T-helper 1 cell treated with Interleukin-12 subunit alpha and Interleukin-12 subunit beta and Interleukin-4 antibody, amounts not matched to agents 30 μg/mL and 1 μg/mL, for 36 hours (primary cell): Measurements from ENCODE around the gene GNG12.

Source experiments
- H3K27ac Mint-ChIP-seq: one replicate; pipeline ENCODE4 v1.8.0; 2021; ENCODE audit warnings: mild to moderate bottlenecking, mixed read lengths
- H3K27me3 Mint-ChIP-seq: one replicate; pipeline ENCODE4 v1.8.0; 2021; ENCODE audit warnings: low read depth, mixed read lengths
- H3K36me3 Mint-ChIP-seq: one replicate; pipeline ENCODE4 v1.8.0; 2021; ENCODE audit warnings: low read depth, mixed read lengths
- H3K4me1 Mint-ChIP-seq: one replicate; pipeline ENCODE4 v1.8.0; 2021; ENCODE audit warnings: low read depth, mixed read lengths
- H3K4me3 Mint-ChIP-seq: one replicate; pipeline ENCODE4 v1.8.0; 2021; ENCODE audit warnings: mild to moderate bottlenecking, moderate library complexity, mixed read lengths
- H3K9me3 Mint-ChIP-seq: one replicate; pipeline ENCODE4 v1.8.0; 2021; ENCODE audit warnings: mixed read lengths

The GNG12 gene

DNA sequence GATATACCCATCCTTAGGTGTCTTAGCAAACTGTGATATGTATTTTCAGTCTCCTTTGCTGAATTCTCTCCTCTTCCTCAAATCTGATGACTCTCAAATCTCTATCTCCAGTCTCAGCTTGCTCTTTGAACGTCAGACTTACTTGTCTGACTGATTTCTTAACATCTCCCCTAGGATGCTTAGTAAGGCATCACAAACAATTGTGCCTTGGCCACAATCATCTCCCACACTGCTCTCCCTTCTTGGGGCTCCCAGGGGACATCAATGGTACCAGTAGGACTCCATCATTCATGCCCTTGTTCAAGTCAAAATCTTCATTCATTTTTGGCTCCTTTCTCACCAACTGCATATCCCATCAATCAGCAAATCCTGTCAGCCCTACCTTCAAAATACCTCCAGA, 42.0 kb downstream of the GNG12 start:
- H3K4me1 Mint-ChIP-seq = no peaks in the 10 kb centered on the region
- no peaks in the 10 kb centered on the region for H3K27me3 Mint-ChIP-seq
- H3K4me3 Mint-ChIP-seq = no peak overlapping the region
- no peaks in the 10 kb centered on the region for H3K9me3 Mint-ChIP-seq
- no peak overlapping the region for H3K27ac Mint-ChIP-seq
- no peaks in the 10 kb centered on the region for H3K36me3 Mint-ChIP-seq

DNA sequence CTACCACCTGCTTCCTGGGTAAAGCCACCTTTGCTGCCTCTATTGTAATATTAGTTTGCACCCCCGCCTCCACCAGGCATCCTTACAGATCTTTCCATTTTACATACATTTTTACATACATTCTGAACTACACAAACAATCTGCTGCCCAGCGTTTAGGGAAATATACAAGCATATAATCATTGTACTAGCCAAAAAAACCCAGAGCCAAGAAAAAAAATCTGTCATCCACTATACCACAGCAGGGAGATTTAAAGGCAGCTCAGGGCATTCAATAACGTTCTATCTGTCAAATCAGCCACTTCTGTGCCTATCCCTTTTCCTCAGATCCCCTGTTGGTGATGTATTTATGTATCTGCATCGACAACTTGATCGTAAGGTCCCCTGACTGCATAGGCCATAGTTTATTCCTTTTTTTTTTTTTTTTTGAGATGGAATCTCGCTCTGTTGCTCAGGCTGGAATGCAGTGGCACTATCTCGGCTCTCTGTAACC, 43.0 kb downstream of the GNG12 start:
- Mint-ChIP-seq H3K27ac (no peak overlapping the region), H3K4me1 (no peaks in the 10 kb centered on the region), H3K27me3 (no peaks in the 10 kb centered on the region), H3K4me3 (no peak overlapping the region), H3K36me3 (no peaks in the 10 kb centered on the region), H3K9me3 (no peaks in the 10 kb centered on the region)

DNA sequence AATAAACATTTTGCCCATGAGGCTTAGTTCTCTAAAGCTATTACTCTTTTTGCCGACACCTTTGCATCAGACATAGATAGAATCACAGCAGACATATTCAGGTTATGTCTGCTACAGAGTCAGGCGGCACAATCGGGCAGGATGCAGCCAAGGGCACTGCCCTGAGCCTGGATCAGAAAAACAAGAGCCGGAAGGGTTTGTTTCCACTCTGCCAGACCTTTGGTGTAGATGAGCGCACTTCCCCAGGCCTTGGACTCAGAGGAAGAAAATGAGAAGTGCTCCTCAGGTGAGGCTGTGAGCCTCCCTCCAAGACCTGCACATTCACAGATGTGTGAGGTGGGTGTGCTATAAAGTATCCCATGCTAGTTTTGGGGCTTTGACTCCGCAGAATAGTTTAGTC, 43.7 kb downstream of the GNG12 start:
- H3K9me3 Mint-ChIP-seq = no peaks in the 10 kb centered on the region
- no peak overlapping the region for H3K27ac Mint-ChIP-seq
- H3K36me3 Mint-ChIP-seq = no peaks in the 10 kb centered on the region
- H3K27me3 Mint-ChIP-seq = no peaks in the 10 kb centered on the region
- H3K4me3 Mint-ChIP-seq = no peak overlapping the region
- H3K4me1 Mint-ChIP-seq = no peaks in the 10 kb centered on the region

DNA sequence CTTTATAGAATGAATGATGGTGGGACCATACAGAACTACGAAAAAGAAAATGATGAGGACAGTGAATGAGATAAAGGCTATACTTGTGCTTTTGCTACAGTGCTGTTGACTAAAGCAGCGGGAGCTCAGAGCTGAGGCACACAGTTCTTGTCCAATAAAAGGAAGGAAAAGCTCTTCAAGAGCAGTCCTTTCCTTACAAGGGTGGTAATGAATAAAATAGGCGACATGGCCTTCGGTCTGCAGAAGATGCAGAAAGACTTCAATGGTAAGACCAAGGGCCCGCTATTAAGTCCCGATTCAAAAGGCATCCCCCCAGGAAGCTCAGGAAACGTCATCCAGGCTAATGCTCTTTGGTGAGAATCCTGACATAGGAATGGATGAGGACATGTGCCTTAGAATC, 44.4 kb downstream of the GNG12 start:
- H3K27me3 Mint-ChIP-seq = no peaks in the 10 kb centered on the region
- H3K9me3 Mint-ChIP-seq = no peaks in the 10 kb centered on the region
- H3K4me1 Mint-ChIP-seq = no peaks in the 10 kb centered on the region
- no peaks in the 10 kb centered on the region for H3K36me3 Mint-ChIP-seq
- H3K27ac Mint-ChIP-seq = no peak overlapping the region
- no peak overlapping the region for H3K4me3 Mint-ChIP-seq

DNA sequence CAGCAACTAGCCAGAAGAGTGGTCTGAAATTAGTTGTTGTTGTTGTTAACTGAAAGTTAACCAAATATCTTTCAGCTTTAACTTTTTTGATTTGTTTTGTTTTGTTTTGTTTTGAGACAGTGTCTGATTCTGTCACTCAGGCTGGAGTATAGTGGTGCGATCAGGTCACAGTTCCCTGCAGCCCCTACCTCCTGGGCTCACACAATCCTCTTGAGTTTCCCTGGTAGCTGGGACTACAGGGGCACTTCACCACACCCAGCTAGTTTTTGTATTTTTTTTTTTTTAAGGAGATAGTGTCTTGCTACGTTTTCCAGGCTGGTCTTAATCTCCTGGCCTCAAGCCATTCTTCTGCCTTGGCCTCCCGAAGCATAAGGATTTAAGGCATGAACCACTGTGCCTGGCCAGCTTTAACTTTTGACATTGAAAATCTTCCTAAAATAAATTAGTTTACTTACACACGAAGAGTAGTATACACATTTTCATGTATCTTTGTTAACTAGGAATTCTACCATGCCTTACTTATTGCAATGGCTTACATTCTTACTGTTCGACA, 45.0 kb downstream of the GNG12 start:
- H3K27me3 Mint-ChIP-seq = no peaks in the 10 kb centered on the region
- no peaks in the 10 kb centered on the region for H3K9me3 Mint-ChIP-seq
- H3K27ac Mint-ChIP-seq = no peak overlapping the region
- H3K4me1 Mint-ChIP-seq = no peaks in the 10 kb centered on the region
- no peaks in the 10 kb centered on the region for H3K36me3 Mint-ChIP-seq
- H3K4me3 Mint-ChIP-seq = no peak overlapping the region

DNA sequence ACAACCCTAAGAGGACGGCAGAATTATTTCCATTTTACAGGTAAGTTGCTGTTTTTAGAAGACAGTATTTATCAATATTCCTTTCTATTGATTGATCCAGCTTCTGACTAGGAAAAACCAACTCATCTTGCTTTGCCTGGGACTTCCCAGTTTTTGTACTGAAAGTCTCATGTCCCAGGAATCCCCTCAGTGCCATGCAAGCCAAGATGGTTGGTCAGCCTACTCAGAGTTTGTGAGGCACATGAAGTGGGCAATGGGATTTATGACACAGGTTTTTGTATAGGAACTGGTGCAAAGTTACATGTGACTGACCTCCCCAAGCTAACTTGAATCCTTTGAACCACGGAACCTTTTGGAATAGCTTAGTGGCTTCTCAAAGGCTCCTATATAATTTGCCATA, 45.5 kb downstream of the GNG12 start:
- H3K4me1 Mint-ChIP-seq = no peaks in the 10 kb centered on the region
- H3K9me3 Mint-ChIP-seq = no peaks in the 10 kb centered on the region
- H3K4me3 Mint-ChIP-seq = no peak overlapping the region
- H3K27me3 Mint-ChIP-seq = no peaks in the 10 kb centered on the region
- no peak overlapping the region for H3K27ac Mint-ChIP-seq
- no peaks in the 10 kb centered on the region for H3K36me3 Mint-ChIP-seq

DNA sequence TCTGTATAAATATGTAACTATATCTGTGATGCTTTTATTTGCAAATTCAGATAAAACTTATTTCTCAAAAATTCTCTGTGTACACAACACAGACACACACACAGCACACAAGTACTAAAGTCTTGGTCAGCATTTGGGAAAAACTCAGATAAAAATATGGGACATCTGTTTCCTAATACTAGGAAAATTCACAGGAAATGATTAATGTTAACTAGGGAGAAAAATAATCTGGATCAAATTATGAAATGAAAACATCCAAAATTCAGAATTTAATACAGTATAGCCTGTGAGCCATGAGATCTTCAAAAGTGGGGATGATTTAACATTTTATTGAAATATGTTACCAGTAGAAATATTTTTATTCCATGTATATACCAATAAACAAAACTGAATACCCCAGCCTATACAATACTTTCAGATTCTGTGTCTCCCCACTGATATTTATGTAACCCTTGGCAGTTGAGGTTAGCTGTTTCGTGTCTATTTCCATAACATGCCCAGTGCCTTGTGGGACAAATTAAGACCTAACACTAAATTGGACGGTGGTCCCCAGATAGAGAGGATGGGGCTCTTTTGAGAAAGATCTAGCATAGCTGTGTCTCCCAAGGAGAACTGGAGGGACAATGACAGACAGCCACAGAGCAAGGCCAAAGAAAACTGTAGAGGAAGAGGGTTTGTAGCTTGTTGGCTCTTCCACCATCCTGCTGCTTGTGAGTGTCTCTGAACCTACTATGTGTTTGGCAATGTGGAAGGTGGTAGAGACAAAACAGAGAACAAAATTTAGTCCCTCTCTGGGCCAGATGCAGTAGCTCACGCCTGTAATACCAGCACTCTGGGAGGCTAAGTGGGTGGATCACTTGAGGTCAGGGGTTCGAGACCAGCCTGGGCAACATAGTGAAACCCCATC, 47.2 kb downstream of the GNG12 start:
- H3K9me3 Mint-ChIP-seq = no peaks in the 10 kb centered on the region
- H3K27me3 Mint-ChIP-seq = no peaks in the 10 kb centered on the region
- H3K27ac Mint-ChIP-seq = no peak overlapping the region
- no peak overlapping the region for H3K4me3 Mint-ChIP-seq
- H3K4me1 Mint-ChIP-seq = no peaks in the 10 kb centered on the region
- no peaks in the 10 kb centered on the region for H3K36me3 Mint-ChIP-seq

DNA sequence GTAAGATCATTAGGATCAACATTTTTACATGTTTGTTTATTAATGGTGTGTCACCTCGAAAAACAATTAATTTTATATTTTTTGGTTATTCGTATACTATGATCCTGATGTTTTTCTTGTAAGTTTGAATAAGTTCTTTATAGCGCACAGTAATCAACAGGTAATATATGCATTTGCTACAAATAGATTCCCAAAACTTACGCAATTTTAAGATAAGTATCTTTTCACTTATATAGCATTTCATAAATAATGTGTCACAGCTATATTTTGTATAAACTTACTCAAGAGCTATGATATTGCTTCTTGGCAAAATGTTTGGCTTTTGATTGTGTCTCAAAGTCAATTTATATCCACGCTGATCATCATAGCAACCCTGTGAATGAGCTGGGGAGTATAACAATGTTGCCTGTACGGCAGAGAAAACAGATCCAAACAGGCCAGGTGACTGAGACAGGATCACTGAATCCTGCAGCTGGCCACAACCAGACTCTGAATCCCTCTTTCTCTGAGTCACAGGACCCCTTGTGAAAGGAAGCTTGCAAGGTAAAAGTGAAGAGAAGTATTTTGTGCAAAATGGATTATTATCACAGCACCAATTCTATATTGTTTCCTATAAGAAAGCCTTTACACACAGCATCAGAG, 48.6 kb downstream of the GNG12 start:
- no peaks in the 10 kb centered on the region for H3K36me3 Mint-ChIP-seq
- no peaks in the 10 kb centered on the region for H3K4me1 Mint-ChIP-seq
- no peak overlapping the region for H3K27ac Mint-ChIP-seq
- H3K27me3 Mint-ChIP-seq = no peaks in the 10 kb centered on the region
- H3K9me3 Mint-ChIP-seq = no peaks in the 10 kb centered on the region
- no peak overlapping the region for H3K4me3 Mint-ChIP-seq

DNA sequence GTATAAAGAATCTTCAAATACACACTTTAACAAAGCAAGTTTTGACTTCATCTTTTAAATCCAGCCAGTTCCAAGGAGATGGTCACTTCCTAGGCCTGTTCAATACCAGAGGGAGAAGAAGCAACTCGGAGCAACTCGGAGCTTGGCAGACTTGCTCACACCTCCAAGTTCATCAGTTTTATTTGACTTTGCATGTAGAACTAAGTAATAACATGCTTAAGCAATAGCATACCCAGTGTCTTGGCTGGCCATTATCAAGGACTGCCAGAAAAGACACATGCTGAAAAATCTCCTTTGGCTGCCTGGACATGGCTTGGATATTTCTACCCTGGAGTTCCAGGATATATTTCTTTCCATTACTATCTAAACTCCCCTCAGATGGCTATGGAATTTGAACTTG, 52.6 kb downstream of the GNG12 start:
- no peak overlapping the region for H3K27ac Mint-ChIP-seq
- H3K27me3 Mint-ChIP-seq = peaks cover 9% of the 10 kb centered on the region
- no peaks in the 10 kb centered on the region for H3K9me3 Mint-ChIP-seq
- no peak overlapping the region for H3K4me3 Mint-ChIP-seq
- H3K36me3 Mint-ChIP-seq = no peaks in the 10 kb centered on the region
- H3K4me1 Mint-ChIP-seq = no peaks in the 10 kb centered on the region

DNA sequence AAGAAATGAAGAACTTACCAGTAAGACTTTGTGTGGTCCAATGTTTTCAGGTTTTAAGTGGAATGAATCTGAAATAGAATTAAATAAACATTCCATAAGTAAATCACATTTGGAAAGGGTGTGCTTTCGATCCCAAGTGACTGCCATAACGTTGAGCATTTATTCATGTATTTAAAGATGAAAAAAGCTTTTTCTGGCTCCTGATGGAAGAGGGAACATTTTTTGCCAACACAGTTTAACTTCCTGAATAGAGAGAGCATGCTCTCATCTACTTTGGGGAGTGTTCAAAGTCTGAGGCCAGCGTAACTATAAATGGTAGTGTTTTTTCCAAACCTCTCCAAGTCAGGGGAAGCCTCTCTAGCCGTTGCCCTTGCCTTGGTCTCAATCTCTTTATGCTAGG, 55.8 kb downstream of the GNG12 start:
- H3K9me3 Mint-ChIP-seq = no peaks in the 10 kb centered on the region
- H3K4me3 Mint-ChIP-seq = no peak overlapping the region
- peaks cover 37% of the 10 kb centered on the region for H3K27me3 Mint-ChIP-seq
- H3K4me1 Mint-ChIP-seq = no peaks in the 10 kb centered on the region
- H3K36me3 Mint-ChIP-seq = no peaks in the 10 kb centered on the region
- H3K27ac Mint-ChIP-seq = no peak overlapping the region

DNA sequence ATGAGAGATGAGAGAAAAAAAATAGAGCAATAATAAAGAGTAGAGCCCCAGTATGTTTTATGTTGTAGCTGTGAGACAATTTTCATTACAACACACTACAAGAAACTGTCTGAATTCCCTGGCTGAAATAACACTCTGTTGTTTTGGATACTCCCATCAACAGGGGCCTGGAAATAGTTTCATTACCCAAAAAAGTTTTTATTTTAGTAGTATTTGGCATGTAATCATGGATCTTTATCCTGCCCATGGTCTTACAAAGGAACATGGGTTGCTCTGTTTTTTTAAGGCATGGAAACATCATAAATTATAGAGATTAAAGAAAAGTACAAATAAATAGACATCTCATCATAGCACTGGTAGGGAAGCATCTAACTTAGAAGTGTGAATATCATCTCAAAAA, 56.3 kb downstream of the GNG12 start:
- no peak overlapping the region for H3K4me3 Mint-ChIP-seq
- no peaks in the 10 kb centered on the region for H3K9me3 Mint-ChIP-seq
- no peak overlapping the region for H3K27ac Mint-ChIP-seq
- peaks cover 37% of the 10 kb centered on the region for H3K27me3 Mint-ChIP-seq
- H3K4me1 Mint-ChIP-seq = no peaks in the 10 kb centered on the region
- H3K36me3 Mint-ChIP-seq = no peaks in the 10 kb centered on the region

DNA sequence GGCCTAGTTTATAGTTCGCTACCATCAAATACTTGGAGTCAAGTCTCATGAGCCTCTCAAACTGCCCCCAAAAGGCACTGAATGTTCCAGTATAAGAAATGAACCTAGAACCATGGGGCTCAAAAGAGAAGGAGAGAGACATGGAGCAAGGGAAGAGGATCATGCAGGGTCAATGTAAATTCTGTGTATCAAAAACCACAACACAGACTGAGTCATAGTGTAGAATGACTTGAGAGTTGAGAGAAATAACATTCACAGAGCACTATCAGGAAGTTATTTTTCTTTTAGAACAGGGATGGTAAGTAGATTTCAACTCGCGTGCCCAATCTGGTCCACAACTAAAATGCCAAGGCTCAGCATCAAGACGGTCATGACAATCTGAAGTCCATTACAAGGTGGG, 59.8 kb downstream of the GNG12 start:
- Mint-ChIP-seq H3K4me3 (no peak overlapping the region), H3K27me3 (peaks cover 41% of the 10 kb centered on the region), H3K27ac (no peak overlapping the region), H3K4me1 (peaks cover 5% of the 10 kb centered on the region), H3K9me3 (no peaks in the 10 kb centered on the region), H3K36me3 (no peaks in the 10 kb centered on the region)

DNA sequence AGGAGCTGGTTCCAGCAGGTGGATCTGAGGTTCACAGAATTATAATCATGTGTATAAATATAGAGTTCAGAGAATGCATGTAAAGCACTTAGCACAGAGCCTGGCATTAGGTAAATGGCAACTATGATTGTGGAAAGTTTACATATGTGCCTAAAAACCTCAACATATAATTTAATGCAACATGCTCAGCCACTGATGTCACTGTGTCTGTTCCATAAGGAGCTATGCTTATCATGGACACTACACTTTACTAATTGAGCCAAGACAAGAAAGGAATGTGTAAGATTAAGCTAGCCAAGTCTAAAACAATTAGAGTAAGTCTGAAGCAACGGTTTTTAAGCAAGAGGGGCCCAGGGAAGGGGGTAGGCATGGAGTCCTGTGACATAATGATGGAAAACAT, 61.5 kb downstream of the GNG12 start:
- peaks cover 46% of the 10 kb centered on the region for H3K27me3 Mint-ChIP-seq
- peaks cover 5% of the 10 kb centered on the region for H3K4me1 Mint-ChIP-seq
- H3K9me3 Mint-ChIP-seq = no peaks in the 10 kb centered on the region
- H3K27ac Mint-ChIP-seq = no peak overlapping the region
- H3K36me3 Mint-ChIP-seq = no peaks in the 10 kb centered on the region
- no peak overlapping the region for H3K4me3 Mint-ChIP-seq

DNA sequence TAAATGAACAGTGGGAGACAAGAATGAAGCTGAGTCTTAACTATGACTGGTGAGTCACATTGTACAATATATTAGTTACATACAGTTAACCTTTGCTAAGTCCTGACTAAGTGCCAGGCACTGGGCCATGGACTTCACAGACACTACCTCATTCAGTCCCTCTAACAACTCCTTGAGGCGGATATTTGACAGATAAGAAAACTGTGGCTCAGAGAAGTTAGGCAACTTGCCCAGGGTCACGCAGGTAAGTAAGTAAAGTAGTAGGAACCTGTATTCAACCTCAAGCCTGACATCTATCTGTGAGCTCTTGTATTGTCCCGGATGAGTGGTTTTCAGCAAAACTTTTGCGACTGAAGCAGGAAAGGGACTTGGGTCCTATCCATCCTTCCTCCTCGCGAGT, 62.1 kb downstream of the GNG12 start:
- no peaks in the 10 kb centered on the region for H3K36me3 Mint-ChIP-seq
- peaks cover 41% of the 10 kb centered on the region for H3K27me3 Mint-ChIP-seq
- no peak overlapping the region for H3K27ac Mint-ChIP-seq
- H3K4me3 Mint-ChIP-seq = no peak overlapping the region
- H3K4me1 Mint-ChIP-seq = peaks cover 7% of the 10 kb centered on the region
- H3K9me3 Mint-ChIP-seq = no peaks in the 10 kb centered on the region

DNA sequence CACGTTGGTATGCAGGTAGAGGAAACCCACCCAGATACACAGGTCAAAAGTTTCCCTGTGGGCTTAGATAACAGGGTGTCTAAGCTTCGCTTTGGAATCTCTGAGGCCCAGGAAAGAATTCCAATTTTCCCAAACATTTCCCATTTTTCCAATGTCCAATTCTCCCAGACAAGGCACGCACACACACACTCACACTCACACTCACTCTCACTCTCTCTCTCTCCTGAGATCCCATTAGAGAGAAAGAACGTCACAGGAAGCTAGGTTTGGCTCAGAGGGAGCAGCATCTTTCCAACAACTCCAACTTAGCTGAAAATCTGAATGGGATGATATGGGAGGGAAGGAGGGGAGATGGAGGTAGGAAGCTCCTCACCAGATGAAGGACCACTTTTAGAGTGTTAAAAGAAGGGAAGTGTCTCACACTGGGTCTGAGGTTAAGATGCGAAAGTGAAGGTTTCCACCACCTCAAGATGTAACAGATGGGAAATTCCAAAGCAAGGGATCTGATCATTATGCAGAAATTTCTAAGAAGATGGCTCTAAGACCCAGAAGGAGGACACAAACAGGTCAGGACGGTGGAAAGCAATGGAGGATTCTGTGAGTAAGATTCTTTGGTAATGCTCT, 63.5 kb downstream of the GNG12 start:
- H3K4me3 Mint-ChIP-seq = no peak overlapping the region
- no peaks in the 10 kb centered on the region for H3K9me3 Mint-ChIP-seq
- H3K27me3 Mint-ChIP-seq = peaks cover 28% of the 10 kb centered on the region
- no peak overlapping the region for H3K27ac Mint-ChIP-seq
- peaks cover 7% of the 10 kb centered on the region for H3K4me1 Mint-ChIP-seq
- H3K36me3 Mint-ChIP-seq = no peaks in the 10 kb centered on the region
